ENCODE results near the gene HERPUD2. TPM values are rescaled to one million over a fixed set of nuclear protein-coding genes. Genes with fewer than 3 reads are reported as not detected.
A peak's percentile ranks its signal among the peaks of the same experiment; 100 is the strongest.

The HERPUD2 gene
- total RNA-seq, 4 donors from 2014 or later, result 12.2 to 27.8 (median 24.7) TPM

- peaks cover 54 to 69% of the 10 kb centered on the region in 2 donors for H3K4me1 ChIP-seq
- no peak for ATAC-seq
Measured at GRCh38 chr7:35646289-35647023, 48.5 kb downstream of the HERPUD2 start.

DNA sequence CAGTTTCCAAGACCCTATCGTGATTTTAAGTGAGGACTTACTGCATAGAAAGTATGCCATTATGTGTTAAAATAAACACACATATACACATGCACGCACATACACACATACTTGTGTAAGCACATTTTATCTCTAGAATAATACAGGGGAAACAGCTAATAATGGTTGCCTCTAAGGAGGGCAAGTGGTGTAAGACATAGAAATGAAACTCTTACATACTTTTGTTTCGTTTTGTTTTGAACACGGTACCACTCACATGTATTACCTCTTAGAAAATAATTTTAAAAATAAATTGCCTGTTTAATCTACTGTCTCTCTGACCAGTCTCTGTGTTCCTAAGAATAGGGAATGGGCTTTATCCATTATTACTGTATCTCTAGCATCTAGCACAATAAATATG, 49.2 kb downstream of the HERPUD2 start:
- H3K9me3 ChIP-seq, result no peaks in the 10 kb centered on the region
- intact Hi-C loops (cut with DNase I; ENCODE audit: low total_unique reads) (loop anchor here (5.0 kb wide), 1 partner anchor 47 kb away; no protein-coding TSS in a partner anchor), in situ Hi-C loops (cut with MboI; ENCODE audit: low sequenced_read_pairs in 4 of 4) (no loop called here)
- peaks cover 61 to 77% of the 10 kb centered on the region in 2 donors for H3K4me1 ChIP-seq
- H3K27me3 ChIP-seq, result no peaks in the 10 kb centered on the region
- DNase-seq (no peak), ATAC-seq (no peak)
- H3K36me3 ChIP-seq, result no peaks in the 10 kb centered on the region
- no peak overlapping the region for H3K4me3 ChIP-seq
- H3K27ac ChIP-seq, result peak overlapping the region in 1 of 4 donors; percentile 60
- TF ChIP-seq POLR2A (IDR thresholded peaks at IDR 0.05) (no peak), CTCF (IDR thresholded peaks at IDR 0.05 in 4 of 5, conservative IDR thresholded peaks at IDR 0.05 in 1 of 5) (no peak)

More at GRCh38 chr7:35646289-35647023, 48.5 kb downstream of the HERPUD2 start:
- H3K9me3 ChIP-seq, result no peaks in the 10 kb centered on the region
- H3K4me3 ChIP-seq, result no peak overlapping the region
- intact Hi-C loops (cut with DNase I; ENCODE audit: low total_unique reads) (loop anchor here (5.0 kb wide), 1 partner anchor 46 kb away; no protein-coding TSS in a partner anchor), in situ Hi-C loops (cut with MboI; ENCODE audit: low sequenced_read_pairs in 4 of 4) (no loop called here)
- H3K36me3 ChIP-seq, result no peaks in the 10 kb centered on the region
- no peak for DNase-seq
- H3K27me3 ChIP-seq, result no peaks in the 10 kb centered on the region
- no peak for TF ChIP-seq POLR2A (IDR thresholded peaks at IDR 0.05)
- TF ChIP-seq CTCF (IDR thresholded peaks at IDR 0.05 in 4 of 5, conservative IDR thresholded peaks at IDR 0.05 in 1 of 5), result no peak
- H3K27ac ChIP-seq, result peak overlapping the region; percentile 40 to 76 (median 60)

DNA sequence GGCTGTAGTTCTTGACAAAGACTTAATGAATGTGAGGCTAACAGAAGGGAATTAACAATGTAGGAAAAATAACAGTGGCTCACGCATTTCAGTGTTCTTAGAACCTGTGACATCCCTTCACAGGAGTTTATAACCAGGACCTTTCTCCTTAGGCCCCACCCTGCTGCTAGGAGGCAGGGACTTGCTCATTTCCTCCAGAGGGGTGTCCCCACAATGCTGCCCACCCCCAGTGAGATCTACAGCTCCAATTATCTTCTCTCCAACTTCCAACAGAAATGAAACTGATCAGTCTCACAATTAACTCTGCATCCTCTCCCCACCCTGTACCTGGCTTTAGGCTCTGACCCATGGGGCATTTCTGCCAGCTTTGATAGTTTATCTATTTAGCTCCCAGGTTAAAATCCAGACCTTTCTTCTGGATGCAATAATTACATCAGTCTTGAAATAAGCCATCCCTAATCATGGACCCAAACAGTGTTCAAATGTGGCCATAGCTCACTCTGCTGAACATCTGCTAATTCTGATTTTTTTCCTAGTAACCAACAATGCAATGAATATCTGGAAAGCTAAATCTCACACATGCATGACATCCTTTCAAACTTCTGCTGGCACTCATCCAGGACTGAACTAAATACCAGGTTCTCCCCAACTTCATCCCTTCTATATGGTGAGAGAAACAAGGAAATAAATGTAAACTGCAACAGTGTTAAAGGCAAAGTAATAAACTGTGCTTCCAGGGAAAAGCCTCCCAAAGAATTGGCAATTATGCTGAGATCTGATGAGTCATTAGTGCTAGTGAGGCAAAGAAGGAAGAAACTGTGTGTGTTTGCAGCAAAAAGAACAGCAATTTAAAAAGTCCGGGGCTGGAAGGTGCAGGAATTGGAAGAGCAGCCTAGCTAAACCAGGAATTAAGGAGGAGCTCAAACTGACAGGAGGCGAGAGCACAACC, 64.6 kb downstream of the HERPUD2 start:
- H3K4me3 ChIP-seq, result no peak overlapping the region
- in situ Hi-C loops (cut with MboI; ENCODE audit: low sequenced_read_pairs in 4 of 4), result no loop called here
- no peak for TF ChIP-seq POLR2A (IDR thresholded peaks at IDR 0.05)
- TF ChIP-seq CTCF (IDR thresholded peaks at IDR 0.05 in 4 of 5, conservative IDR thresholded peaks at IDR 0.05 in 1 of 5), result no peak
- no peak for DNase-seq
- no peaks in the 10 kb centered on the region for H3K9me3 ChIP-seq
- H3K27me3 ChIP-seq, result no peaks in the 10 kb centered on the region
- intact Hi-C loops (cut with DNase I; ENCODE audit: low total_unique reads), result no loop called here
- H3K27ac ChIP-seq, result no peak overlapping the region
- ATAC-seq, result no peak
- no peaks in the 10 kb centered on the region for H3K4me1 ChIP-seq
- peaks cover 0 to 39% of the 10 kb centered on the region in 2 donors for H3K36me3 ChIP-seq

- DNase-seq, result no peak
- in situ Hi-C loops (cut with MboI; ENCODE audit: low sequenced_read_pairs in 4 of 4), result loop anchor here in 1 of 4 donors (10.0 kb wide), 1 partner anchor 200 kb away; no protein-coding TSS in a partner anchor
- no peaks in the 10 kb centered on the region for H3K27me3 ChIP-seq
Measured at GRCh38 chr7:35624299-35625186, 70.4 kb downstream of the HERPUD2 start.

More at GRCh38 chr7:35624299-35625186, 70.4 kb downstream of the HERPUD2 start:
- Histone ChIP-seq H3K4me1 (no peaks in the 10 kb centered on the region), H3K27ac (no peak overlapping the region), H3K4me3 (no peak overlapping the region), H3K9me3 (no peaks in the 10 kb centered on the region), H3K36me3 (peaks cover 0 to 8% of the 10 kb centered on the region in 2 donors)
- intact Hi-C loops (cut with DNase I; ENCODE audit: low total_unique reads), result loop anchor here (1.0 to 10.0 kb wide), 3 partner anchors 63 to 800 kb away; no protein-coding TSS in a partner anchor
- peak; percentile 49 to 83 (median 62) for TF ChIP-seq CTCF (IDR thresholded peaks at IDR 0.05 in 4 of 5, conservative IDR thresholded peaks at IDR 0.05 in 1 of 5)
- TF ChIP-seq POLR2A (IDR thresholded peaks at IDR 0.05), result no peak
- peak; percentile 56 to 81 for ATAC-seq
